ENCODE data around the gene ITSN1. TPM values are rescaled to one million over a fixed set of nuclear protein-coding genes. Genes with fewer than 3 reads are reported as not detected.

Gene ITSN1
- polyA plus RNA-seq, 12 donors = 29.8 to 65.1 (median 37.2) TPM; not detected in 1

GRCh38 chr21:33947451-33948095 lies 305.3 kb downstream of the ITSN1 start:
- DNase-seq = peak; percentile 59

GRCh38 chr21:33948096-33948950 lies 306.0 kb downstream of the ITSN1 start:
- no peak for DNase-seq

- no peak for DNase-seq
Observed at GRCh38 chr21:33948951-33949444, 306.7 kb downstream of the ITSN1 start.

Other genes with a start within 250 kb of the ITSN1 start
- 10 to 100 TPM in 11 of 12 donors, not detected in 1; 49.3 to 90.4 (median 54.2) TPM for gene IFNGR2, start 239.1 kb upstream of the ITSN1 start, polyA plus RNA-seq (ENCODE audit: insufficient read length in 12 of 12)
- 10 to 100 TPM in 11 of 12 donors, not detected in 1; 20.0 to 49.1 (median 25.4) TPM for gene TMEM50B, start 162.5 kb upstream of the ITSN1 start, polyA plus RNA-seq (ENCODE audit: insufficient read length in 12 of 12)
- 1 to 10 TPM in 10 of 12 donors, not detected in 2; 2.3 to 4.4 (median 3.3) TPM for gene DNAJC28, start 150.8 kb upstream of the ITSN1 start, polyA plus RNA-seq (ENCODE audit: insufficient read length in 12 of 12)
- gene GART, start 100.4 kb upstream of the ITSN1 start, polyA plus RNA-seq (ENCODE audit: insufficient read length in 12 of 12) = 100 to 1,000 TPM in 1 of 12 donors, 10 to 100 TPM in 10, not detected in 1; 42.7 to 129 (median 57.8) TPM
- 100 to 1,000 TPM in 11 of 12 donors, 10 to 100 TPM in 1; 87.6 to 316 (median 231) TPM for gene SON, start 99.5 kb upstream of the ITSN1 start, polyA plus RNA-seq (ENCODE audit: insufficient read length in 12 of 12)
- 10 to 100 TPM in 11 of 12 donors, not detected in 1; 19.3 to 34.6 (median 22.9) TPM for gene DONSON, start 53.8 kb upstream of the ITSN1 start, polyA plus RNA-seq (ENCODE audit: insufficient read length in 12 of 12)
- gene CRYZL1, start 760 bp upstream of the ITSN1 start, polyA plus RNA-seq (ENCODE audit: insufficient read length in 12 of 12) = 10 to 100 TPM in 11 of 12 donors, not detected in 1; 27.8 to 58.8 (median 39.4) TPM